ENCODE results near the gene NSG1.

The NSG1 gene

DNA sequence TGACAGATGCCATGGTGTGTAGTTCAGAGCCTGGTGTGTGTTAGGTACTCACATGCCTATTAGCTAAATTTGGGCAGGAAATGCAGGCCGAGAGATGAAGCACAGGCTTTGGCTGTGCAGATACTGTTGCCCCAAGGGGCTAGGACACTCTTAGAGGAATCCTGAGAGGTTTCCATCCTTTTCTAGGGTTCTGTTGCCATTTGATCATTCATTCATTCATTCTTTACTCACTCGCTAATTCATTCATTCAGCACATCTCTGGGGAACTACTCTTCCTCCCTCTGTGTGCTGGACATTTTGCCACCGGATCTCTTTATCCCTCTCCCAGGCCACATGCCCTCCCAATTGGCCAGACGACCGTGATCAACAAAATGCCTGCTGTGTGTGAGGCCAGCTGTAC is 43.9 kb upstream of the NSG1 start:
- TF ChIP-seq SIN3A (IDR thresholded peaks at IDR 0.05; ENCODE audit: borderline replicate concordance, insufficient read depth, low read length) (no peak), TAF1 (IDR thresholded peaks at IDR 0.05; ENCODE audit: borderline replicate concordance, insufficient read depth, low read length) (no peak), REST (IDR thresholded peaks at IDR 0.05; ENCODE audit: insufficient read depth in 1 of 2, low read depth in 2 of 2, low read length in 2 of 2) (no peak), POLR2AphosphoS5 (IDR thresholded peaks at IDR 0.05; ENCODE audit: low read depth, low read length) (no peak), FOXP2 (optimal IDR thresholded peaks at IDR 0.05; ENCODE audit: borderline replicate concordance, extremely low read depth, extremely low read length, insufficient read depth) (no peak)

DNA sequence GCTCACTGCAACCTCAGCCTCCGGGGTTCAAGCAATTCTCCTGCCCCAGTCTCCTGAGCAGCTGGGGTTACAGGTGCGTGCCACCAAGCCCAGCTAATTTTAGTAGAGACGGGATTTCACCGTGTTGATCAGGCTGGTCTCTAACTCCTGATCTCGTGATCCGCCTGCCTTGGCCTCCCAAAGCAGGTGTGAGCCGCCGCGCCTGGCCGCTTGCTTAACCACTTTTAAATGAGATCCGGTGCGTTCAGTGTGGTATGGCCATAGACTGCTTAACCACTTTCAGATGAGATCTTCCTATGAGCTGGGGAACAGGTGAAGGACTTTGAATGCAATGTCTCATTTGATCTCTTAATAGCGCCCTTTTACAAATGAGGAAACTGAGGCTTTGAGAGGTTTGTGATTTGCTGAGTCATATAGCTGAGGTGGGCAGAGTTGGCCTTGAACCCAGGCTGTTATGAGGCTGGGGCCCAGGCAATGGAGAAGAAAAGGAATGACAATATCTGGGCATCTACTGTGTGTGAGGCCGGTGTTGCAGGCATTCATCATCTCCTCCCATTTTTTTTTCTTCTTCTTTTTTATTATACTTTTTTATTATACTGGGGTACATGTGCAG is 41.9 kb upstream of the NSG1 start:
- TF ChIP-seq REST (IDR thresholded peaks at IDR 0.05; ENCODE audit: insufficient read depth in 1 of 2, low read depth in 2 of 2, low read length in 2 of 2) (no peak), TAF1 (IDR thresholded peaks at IDR 0.05; ENCODE audit: borderline replicate concordance, insufficient read depth, low read length) (no peak), FOXP2 (optimal IDR thresholded peaks at IDR 0.05; ENCODE audit: borderline replicate concordance, extremely low read depth, extremely low read length, insufficient read depth) (no peak), SIN3A (IDR thresholded peaks at IDR 0.05; ENCODE audit: borderline replicate concordance, insufficient read depth, low read length) (no peak), POLR2AphosphoS5 (IDR thresholded peaks at IDR 0.05; ENCODE audit: low read depth, low read length) (no peak)

DNA sequence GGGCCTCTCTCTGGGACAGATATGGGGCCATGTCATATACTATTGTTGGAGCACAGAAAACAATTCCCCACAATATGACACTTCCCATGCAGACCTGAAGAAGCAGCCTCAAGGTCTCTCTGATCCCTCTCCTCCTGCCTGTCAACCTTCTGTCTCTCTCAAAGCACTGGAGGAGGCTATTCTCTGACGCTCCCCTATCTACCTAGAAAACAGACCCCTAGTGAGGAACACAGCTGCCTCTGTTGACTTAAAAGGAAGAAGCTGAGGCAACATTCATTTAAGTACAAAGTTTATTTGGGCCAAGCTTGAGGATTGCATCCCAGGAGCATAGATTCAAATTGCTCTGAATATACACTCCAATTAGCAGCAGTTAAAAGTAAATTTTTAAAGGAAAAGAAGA is 39.3 kb upstream of the NSG1 start:
- TF ChIP-seq SIN3A (IDR thresholded peaks at IDR 0.05; ENCODE audit: borderline replicate concordance, insufficient read depth, low read length) (no peak), FOXP2 (optimal IDR thresholded peaks at IDR 0.05; ENCODE audit: borderline replicate concordance, extremely low read depth, extremely low read length, insufficient read depth) (no peak), POLR2AphosphoS5 (IDR thresholded peaks at IDR 0.05; ENCODE audit: low read depth, low read length) (no peak), TAF1 (IDR thresholded peaks at IDR 0.05; ENCODE audit: borderline replicate concordance, insufficient read depth, low read length) (no peak), REST (IDR thresholded peaks at IDR 0.05; ENCODE audit: insufficient read depth in 1 of 2, low read depth in 2 of 2, low read length in 2 of 2) (no peak)

GRCh38 chr4:4349867-4350266 is 37.0 kb upstream of the NSG1 start:
- TF ChIP-seq TAF1 (IDR thresholded peaks at IDR 0.05; ENCODE audit: borderline replicate concordance, insufficient read depth, low read length) (no peak), FOXP2 (optimal IDR thresholded peaks at IDR 0.05; ENCODE audit: borderline replicate concordance, extremely low read depth, extremely low read length, insufficient read depth) (no peak), REST (IDR thresholded peaks at IDR 0.05; ENCODE audit: insufficient read depth in 1 of 2, low read depth in 2 of 2, low read length in 2 of 2) (no peak), POLR2AphosphoS5 (IDR thresholded peaks at IDR 0.05; ENCODE audit: low read depth, low read length) (no peak), SIN3A (IDR thresholded peaks at IDR 0.05; ENCODE audit: borderline replicate concordance, insufficient read depth, low read length) (no peak)
